ENCODE results near the gene SORBS1. TPM values are rescaled to one million over a fixed set of nuclear protein-coding genes. Genes with fewer than 3 reads are reported as not detected.
A peak's percentile ranks its signal among the peaks of the same experiment; 100 is the strongest.

The SORBS1 gene
- total RNA-seq, 1 experiment from 2014 or later: 4.1 TPM

GRCh38 chr10:95457319-95457886, 103.8 kb downstream of the SORBS1 start:
- Histone ChIP-seq H3K36me3 (ENCODE audit: low read depth, low read length) (no peaks in the 10 kb centered on the region), H3K4me1 (ENCODE audit: insufficient read depth, low read length) (peaks cover 18% of the 10 kb centered on the region), H3K79me2 (ENCODE audit: low read length) (no peaks in the 10 kb centered on the region), H3K9me2 (replicated peaks; ENCODE audit: low read length) (no peaks in the 10 kb centered on the region), H4K20me1 (ENCODE audit: low read length) (no peaks in the 10 kb centered on the region), H3K4me3 (ENCODE audit: low read length) (no peak overlapping the region), H3K27me3 (ENCODE audit: low read length) (no peaks in the 10 kb centered on the region), H3F3A (ENCODE audit: low read length, unreplicated experiment) (no peaks in the 10 kb centered on the region), H2AFZ (ENCODE audit: low read length) (0 out of 2 replicates have a peak overlapping the region, but pooled peaks have one; percentile 45), H3K27ac (ENCODE audit: low read length) (peak overlapping the region; percentile 32), H3K9ac (ENCODE audit: low read length) (no peak overlapping the region), H3K9me3 (ENCODE audit: low read length) (no peaks in the 10 kb centered on the region), H3K4me2 (ENCODE audit: low read length) (peak overlapping the region; percentile 45)
- POLR2A ChIA-PET (ENCODE audit: unreplicated experiment): no interaction called here
- CTCF ChIA-PET: no interaction called here
- DNase-seq (peak; percentile 55), ATAC-seq (peak; percentile 80)
- intact Hi-C loops (cut with micrococcal nuclease): no loop called here
- no TSS peak for BruUV-seq (replicated peaks)
- no peak for TF ChIP-seq EZH2phosphoT487 (IDR thresholded peaks at IDR 0.05; ENCODE audit: borderline replicate concordance, low read length)
- TF ChIP-seq CTCF (conservative IDR thresholded peaks at IDR 0.05; ENCODE audit: low read depth, low read length): no peak
- no peak for TF ChIP-seq EZH2 (IDR thresholded peaks at IDR 0.05; ENCODE audit: low read length, unreplicated experiment)

- ChIA-PET POLR2A (ENCODE audit: unreplicated experiment) (no interaction called here), CTCF (interaction anchor here (0.6 kb wide), 1 partner anchor 81 kb away, joined by 3 read pairs; no protein-coding TSS in a partner anchor)
- Histone ChIP-seq H3K79me2 (ENCODE audit: low read length) (no peaks in the 10 kb centered on the region), H3K9ac (ENCODE audit: low read length) (no peak overlapping the region), H4K20me1 (ENCODE audit: low read length) (no peaks in the 10 kb centered on the region), H3K4me3 (ENCODE audit: low read length) (no peak overlapping the region), H3K9me3 (ENCODE audit: low read length) (no peaks in the 10 kb centered on the region), H3K27ac (ENCODE audit: low read length) (0 out of 2 replicates have a peak overlapping the region, but pooled peaks have one; percentile 25), H3K27me3 (ENCODE audit: low read length) (no peaks in the 10 kb centered on the region), H3K4me2 (ENCODE audit: low read length) (no peak overlapping the region), H3K4me1 (ENCODE audit: insufficient read depth, low read length) (peaks cover 27% of the 10 kb centered on the region), H2AFZ (ENCODE audit: low read length) (no peak overlapping the region), H3K36me3 (ENCODE audit: low read depth, low read length) (no peaks in the 10 kb centered on the region), H3K9me2 (replicated peaks; ENCODE audit: low read length) (no peaks in the 10 kb centered on the region), H3F3A (ENCODE audit: low read length, unreplicated experiment) (no peaks in the 10 kb centered on the region)
- TF ChIP-seq CTCF (conservative IDR thresholded peaks at IDR 0.05; ENCODE audit: low read depth, low read length) (0 out of 2 replicates have a peak, but pooled peaks have one; percentile 9), EZH2 (IDR thresholded peaks at IDR 0.05; ENCODE audit: low read length, unreplicated experiment) (no peak)
- intact Hi-C loops (cut with micrococcal nuclease): no loop called here
- no TSS peak for BruUV-seq (replicated peaks)
- ATAC-seq (no peak), DNase-seq (no peak)
These were observed 104.7 kb downstream of the SORBS1 start for GRCh38 chr10:95456516-95456915.

GRCh38 chr10:95454940-95455339, 106.2 kb downstream of the SORBS1 start:
- Histone ChIP-seq H3K27me3 (ENCODE audit: low read length) (no peaks in the 10 kb centered on the region), H4K20me1 (ENCODE audit: low read length) (no peaks in the 10 kb centered on the region), H3K4me3 (ENCODE audit: low read length) (no peak overlapping the region), H3K36me3 (ENCODE audit: low read depth, low read length) (no peaks in the 10 kb centered on the region), H3K9ac (ENCODE audit: low read length) (no peak overlapping the region), H3K27ac (ENCODE audit: low read length) (no peak overlapping the region), H3F3A (ENCODE audit: low read length, unreplicated experiment) (no peaks in the 10 kb centered on the region), H2AFZ (ENCODE audit: low read length) (no peak overlapping the region), H3K9me3 (ENCODE audit: low read length) (no peaks in the 10 kb centered on the region), H3K9me2 (replicated peaks; ENCODE audit: low read length) (no peaks in the 10 kb centered on the region), H3K79me2 (ENCODE audit: low read length) (no peaks in the 10 kb centered on the region), H3K4me1 (ENCODE audit: insufficient read depth, low read length) (peaks cover 35% of the 10 kb centered on the region), H3K4me2 (ENCODE audit: low read length) (no peak overlapping the region)
- intact Hi-C loops (cut with micrococcal nuclease): no loop called here
- TF ChIP-seq CTCF (conservative IDR thresholded peaks at IDR 0.05; ENCODE audit: low read depth, low read length): no peak
- no peak for TF ChIP-seq EZH2 (IDR thresholded peaks at IDR 0.05; ENCODE audit: low read length, unreplicated experiment)
- TF ChIP-seq EZH2phosphoT487 (IDR thresholded peaks at IDR 0.05; ENCODE audit: borderline replicate concordance, low read length): no peak
- DNase-seq: no peak
- ChIA-PET POLR2A (ENCODE audit: unreplicated experiment) (no interaction called here), CTCF (no interaction called here)
- no TSS peak for BruUV-seq (replicated peaks)
- ATAC-seq: no peak
